EH (cell line): ENCODE measurements around the gene THRSP.
"Not testable (repeated sequence)": the region's sequence is repeated elsewhere in the genome, so short reads cannot be mapped to it uniquely, and the experiment has no call there.

Experiments
- DNase-seq: peaks from one replicate; pipeline ENCODE4 v3.0.0-alpha.2; 2015; ENCODE audit warnings: low read depth

The THRSP gene

DNA sequence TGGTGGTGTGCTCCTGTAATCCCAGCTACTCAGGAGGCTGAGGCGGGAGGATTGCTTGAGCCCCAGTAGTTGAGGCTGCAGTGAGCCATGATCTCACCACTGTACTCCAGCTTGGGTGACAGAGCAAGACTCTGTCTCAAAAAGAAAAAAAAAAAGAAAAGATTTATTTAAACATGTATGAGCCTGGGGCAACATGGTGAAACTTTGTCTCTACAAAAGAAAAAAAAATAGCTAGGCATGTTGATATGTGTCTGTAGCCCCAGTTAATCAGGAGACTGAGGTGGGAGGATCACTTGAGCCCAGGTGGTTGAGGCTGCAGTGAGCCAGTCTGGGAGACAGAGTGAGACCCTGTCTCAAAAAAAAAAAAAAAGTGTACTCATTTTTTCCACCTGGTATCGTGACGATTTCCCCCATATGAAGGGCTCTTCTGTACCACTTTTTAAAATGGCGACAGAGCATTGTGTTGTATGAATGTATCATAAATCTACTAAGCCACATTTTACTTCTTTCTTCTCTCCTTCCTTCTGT, 24.2 kb upstream of the THRSP start:
- peak; percentile 24 for DNase-seq

DNA sequence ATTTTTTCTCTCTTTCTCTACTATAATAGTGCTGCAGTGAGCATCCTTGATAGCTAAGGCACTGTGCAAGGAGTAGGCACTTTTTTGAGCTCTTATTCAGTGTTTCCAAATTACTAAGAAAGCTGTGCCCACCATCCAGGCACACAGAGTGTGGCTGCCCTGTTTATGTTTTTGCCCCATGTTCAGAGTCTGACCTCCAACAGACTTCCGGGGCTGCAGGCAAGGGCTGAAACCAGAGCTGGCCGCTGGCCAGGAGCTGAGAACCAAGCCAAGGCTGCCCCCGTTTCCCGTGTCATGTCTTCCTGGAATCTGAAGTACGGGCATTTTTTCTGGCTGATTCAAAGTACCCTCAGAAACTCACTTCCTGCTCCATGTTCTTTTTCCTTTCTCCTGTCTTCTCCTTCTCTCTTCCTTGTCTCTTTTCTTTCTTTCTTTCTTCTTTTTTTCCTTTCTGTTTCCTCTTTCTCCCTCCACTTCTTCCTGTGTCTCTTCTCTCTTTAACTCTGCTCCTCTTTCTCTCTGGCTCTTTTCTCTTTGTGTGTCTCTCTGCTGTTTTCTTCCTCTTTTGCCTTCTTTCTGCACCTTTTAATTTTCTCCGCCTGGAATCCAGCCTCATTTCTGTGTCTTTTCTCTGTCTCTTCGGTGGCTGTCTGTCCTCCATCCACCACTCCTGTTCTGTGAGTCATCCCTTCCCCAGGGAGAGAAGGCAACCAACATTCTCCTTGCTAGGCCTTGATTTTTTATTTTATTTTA, 23.6 kb upstream of the THRSP start:
- DNase-seq, result peak; percentile 95

DNA sequence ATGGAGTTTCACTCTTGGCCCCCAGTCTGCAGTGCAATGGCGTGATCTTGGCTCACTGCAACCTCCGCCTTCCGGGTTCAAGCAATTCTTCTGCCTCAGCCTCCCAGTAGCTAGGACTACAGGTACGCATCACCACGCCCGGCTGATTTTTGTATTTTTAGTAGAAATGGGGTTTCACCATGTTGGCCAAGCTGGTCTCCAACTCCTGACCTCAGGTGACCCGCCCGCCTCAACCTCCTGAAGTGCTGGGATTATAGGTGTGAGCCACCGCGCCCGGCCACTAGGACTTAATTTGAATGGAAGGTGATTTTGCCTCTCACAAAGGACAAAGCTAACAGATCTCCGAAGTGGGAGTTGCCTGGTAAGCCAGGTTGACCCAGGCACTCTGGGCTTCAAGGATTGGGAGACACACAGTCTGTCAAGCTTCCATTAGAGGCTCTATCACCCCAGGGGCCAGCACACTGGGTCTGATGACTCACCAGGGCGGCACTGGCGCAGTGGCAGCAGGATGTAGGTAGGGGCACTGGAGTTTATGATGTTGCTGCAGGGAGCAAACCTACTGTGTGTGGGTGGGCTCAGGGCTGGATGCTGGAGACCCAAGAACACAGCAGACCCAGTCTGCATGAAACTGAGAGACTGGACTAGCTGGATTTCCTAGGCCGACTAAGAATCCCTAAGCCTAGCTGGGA, 22.8 kb upstream of the THRSP start:
- peak; percentile 43 for DNase-seq

- not testable (repeated sequence) for DNase-seq
These were observed 22.3 kb upstream of the THRSP start for GRCh38 chr11:78041380-78041719.

DNA sequence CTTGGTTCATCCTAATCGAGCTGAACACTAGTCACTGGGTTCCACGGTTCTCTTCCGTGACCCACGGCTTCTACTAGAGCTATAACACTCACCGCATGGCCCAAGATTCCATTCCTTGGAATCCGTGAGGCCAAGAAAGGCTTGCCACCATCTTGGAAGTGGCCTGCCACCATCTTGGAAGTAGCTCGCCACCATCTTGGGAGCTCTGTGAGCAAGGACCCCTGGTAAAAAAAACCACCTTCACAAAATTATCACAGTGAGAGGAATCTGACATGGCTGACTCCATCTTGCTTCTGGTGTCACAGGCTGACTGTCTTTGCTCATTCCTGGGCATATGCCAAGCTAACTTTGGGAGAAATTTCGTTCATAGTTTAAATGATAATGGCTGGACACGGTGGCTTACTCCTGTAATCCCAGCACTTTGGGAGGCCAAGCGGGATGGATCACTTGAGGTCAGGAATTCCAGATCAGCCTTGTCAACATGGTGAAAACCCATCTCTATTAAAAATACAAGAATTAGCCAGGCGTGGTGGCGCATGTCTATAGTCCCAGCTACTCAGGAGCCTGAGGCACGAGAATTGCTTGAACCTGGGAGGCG, 21.7 kb upstream of the THRSP start:
- DNase-seq, result no peak

GRCh38 chr11:78044706-78045105, 19.0 kb upstream of the THRSP start:
- no peak for DNase-seq

- DNase-seq, result peak; percentile 72
These were observed 17.7 kb upstream of the THRSP start for GRCh38 chr11:78045851-78046485.

DNA sequence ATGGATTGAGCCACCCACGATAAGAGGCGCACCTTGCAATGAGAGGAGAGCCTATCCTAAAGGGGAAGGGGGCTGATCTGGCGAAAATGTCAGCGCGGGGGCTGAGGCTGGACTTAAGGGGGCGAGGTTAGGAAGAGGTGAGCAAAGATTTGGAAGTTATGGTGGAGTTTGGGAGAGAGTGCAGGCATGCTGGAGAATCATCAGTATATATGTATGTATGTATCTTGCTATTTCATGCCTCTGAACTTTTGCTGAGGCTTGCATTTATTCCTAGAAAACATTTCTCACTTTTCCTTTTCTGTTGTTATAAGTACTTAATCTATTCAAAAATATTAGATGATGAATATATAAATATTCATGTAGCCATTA, 17.2 kb upstream of the THRSP start:
- no peak for DNase-seq

DNA sequence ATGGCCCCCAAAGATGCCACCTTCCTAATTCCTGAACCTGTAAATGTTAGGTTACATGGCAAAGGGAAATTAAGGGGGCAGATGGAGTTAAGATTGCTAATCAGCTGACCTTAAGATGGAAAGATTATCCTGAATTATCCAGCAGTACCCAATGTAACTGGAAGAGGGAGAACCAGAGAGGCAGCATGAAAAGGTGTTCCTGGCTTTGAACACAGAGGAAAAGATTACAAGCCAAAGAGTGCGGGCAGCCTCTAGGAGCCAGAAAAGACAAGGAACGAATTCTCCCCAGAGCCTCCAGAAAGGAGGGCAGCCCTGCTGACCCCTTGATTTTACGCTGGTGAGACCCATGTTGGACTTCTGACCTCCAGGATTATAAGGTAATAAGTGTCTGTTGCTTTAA, 15.1 kb upstream of the THRSP start:
- no peak for DNase-seq

GRCh38 chr11:78049348-78049747, 14.3 kb upstream of the THRSP start:
- DNase-seq, result no peak

DNA sequence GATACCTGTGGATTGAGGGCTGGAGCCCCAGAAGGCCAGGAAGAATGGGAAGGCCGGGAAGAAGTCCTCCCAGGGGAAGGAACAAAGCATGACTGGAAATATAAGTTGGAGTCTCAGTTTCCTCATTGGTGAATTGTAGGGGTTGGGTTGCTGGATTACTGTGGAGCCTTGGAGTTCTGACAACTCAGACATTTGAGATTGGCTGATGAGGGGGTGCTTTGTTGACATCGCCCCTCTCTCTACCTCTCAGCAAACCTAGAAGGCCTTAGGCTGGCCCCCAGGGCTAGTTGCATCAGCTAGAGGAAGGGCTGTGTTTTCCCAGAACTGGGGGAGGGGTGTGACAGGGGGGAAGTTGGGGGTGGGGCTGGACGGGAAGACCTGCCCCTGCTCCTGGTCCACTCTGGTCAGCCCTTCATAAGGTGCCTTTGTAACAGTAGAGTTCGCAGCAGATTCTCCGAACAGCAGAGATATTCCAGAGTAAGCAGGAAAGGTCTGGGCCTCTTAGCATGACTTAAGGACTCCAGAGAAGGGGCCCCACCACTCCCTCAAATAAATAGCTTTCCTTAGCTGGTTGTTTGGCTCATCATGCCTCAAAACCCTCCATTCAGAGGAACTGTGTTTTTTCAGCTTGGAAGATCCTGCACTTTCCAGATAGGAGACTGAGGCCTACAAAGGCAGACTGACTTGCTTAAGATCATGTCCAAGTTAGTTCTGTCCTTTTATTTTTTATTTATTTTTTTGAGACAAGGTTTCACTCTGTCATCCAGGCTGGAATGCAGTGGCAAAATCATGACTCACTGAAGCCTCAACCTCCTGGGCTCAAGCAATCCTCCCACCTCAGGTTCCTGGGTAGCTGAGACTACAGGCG, 12.5 kb upstream of the THRSP start:
- peak; percentile 85 for DNase-seq

DNA sequence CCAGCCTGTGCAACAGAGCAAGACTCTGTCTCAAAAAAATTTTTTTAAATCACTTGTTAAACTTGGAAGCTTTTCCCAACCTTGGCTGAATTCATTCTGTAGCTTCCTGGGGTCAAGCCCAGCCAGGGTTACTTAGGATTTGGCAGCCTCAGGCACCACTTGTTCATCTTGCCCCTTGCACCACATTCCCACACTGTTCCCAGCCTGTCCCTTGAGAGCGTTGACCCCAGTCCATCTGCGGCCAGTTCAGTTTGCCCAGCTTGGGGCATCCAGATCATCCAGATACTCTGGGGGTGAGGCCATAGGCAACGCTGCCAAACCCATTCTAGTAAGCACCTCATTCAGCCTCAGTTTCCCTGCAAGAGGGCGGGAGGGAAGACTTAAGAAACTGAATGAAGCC, 8.7 kb upstream of the THRSP start:
- DNase-seq, result no peak

DNA sequence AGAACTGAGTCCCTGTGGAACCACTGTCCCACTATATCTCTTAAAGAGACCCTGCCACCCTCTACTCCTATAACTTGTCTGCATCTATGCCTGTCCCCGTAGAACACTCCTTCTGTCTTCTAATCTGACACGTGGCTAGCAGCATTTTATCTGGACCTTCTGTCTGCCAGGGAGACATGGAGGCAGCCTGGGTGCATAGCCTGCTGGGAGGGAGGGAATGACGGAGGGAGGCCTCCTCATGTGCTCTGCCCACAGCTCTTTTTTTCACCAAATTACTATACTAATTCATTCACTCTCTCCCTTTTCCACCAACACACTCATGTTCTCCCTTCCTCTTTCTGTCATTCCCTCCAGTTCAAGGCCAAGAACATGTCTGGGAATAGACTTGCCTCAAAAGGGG, 7.6 kb upstream of the THRSP start:
- DNase-seq, result no peak

DNA sequence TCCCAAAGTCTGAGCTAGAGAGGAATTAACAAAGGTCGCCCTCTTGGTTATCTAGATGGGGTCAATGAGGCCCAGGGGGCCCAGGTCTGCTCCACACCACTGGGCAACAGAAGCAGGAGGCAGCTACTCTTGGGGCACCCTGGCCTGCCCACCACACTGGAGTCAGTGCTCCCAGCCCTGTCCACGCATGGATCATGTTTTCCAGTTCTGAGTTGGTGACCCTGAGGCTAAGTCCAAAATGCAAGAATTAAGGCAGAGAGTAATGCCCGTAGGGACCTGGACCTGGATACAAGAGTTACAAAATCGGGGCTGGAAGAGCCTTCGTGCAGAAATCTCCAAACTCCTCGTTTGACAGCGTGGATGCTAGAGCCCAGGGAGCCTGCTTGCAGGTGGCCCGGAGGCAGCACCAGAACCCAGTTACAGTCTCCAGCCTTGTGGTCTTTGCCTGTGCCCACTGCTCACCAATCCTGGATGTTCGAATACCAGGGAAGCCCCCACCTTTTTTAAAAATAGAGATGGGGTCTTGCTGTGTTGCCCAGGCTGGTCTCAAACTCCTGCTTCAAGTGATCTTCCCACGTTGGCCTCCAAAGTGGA, 6.1 kb upstream of the THRSP start:
- no peak for DNase-seq

DNA sequence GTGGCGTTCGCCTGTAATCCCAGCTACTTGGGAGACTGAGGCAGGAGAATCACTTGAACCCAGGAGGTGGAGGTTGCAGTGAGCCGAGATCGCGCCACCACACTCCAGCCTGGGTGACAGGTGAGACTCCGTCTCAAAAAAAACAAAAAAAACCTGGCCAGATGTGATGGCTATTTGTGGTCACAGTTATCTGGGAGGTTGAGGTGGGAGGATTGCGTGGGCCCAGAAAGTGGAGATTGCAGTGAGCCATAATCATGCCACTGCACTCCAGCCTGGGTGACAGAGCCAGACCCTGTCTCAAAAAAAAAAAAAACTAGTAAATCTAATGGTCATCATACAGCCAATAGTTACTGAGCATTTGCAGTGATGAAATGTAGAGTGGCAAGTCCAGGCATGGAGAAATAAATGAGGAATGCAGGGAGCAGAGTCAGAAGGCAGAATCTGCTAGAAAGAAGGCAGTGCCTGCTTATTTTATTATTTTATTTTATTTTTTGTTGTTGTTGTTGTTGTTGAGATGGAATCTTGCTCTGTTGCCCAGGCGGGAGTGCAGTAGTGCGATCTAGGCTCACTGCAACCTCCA, 3.8 kb upstream of the THRSP start:
- not testable (repeated sequence) for DNase-seq

DNA sequence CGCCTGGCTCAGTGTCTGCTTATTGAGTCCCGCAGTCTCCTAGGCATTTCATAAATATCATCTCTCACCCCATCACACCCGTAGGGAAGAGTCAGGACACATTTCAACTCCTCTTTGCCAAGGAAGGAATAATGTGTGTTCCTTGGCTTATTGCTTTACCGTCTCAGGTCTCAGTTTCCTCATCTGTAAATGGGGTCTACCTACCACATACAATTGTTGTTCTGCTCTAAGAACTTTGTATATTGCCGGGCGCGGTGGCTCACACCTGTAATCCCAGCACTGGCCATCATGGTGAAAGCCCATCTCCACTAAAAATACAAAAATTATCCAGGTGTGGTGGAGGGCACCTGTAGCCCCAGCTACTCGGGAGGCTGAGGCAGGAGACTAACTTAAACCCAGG, 3.1 kb upstream of the THRSP start:
- no peak for DNase-seq

DNA sequence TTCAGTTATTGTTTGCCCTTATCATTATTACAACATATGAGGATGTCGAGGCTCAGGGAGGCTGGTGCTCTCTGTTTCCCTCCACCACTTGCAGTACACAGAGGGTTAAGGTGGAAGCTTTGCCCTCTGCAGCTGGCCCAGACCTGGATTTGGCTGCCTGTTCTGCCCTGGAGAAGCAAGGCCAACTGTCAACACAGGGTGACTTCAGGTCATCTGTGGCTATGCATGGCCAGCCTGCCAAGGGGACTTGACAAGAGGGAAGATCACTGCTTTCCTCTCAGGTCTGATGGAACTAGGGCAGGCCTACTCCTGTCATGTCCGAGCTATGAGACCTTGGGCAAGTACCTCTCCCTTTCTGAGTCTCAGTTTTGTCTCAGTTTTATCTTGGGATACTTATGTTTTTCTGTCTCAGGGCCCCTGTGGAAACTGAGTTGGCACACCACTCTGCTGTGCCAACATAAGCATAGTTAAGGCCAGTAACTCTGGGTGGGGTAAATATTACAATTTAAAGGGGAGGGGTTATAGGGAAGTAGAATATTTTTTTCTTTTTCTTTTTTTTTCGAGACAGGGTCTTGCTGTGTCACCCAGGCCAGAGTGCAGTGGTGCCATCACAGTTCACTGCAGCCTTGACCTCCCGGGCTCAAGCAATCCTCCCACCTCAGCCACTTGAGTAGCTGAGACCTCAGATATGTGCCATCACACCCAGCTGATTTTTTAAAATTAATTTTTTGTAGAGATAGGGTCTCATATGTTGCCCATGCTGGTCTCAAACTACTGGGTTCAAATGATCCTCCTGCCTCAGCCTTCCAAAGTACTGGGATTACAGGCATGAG, 2.4 kb upstream of the THRSP start:
- no peak for DNase-seq

DNA sequence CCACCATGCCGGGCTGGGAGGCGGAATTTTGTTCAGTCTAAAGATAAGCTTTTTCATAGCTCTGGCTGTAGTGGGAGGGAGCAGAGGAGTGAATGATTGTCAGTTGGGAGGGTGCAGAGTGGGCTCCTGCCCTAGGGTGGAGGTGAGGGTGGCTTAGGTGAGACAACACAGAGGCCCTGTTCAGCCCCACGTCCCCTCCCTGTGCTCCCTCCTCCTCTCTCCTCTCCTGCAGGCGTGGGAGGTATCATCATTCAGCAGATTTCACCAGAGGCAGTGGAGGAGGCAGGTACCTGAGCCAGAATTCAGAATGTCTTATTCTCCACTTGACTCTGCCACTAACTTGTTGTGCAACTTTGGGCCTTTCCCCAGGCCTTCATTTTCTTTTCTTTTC, 1.7 kb upstream of the THRSP start:
- DNase-seq, result no peak

DNA sequence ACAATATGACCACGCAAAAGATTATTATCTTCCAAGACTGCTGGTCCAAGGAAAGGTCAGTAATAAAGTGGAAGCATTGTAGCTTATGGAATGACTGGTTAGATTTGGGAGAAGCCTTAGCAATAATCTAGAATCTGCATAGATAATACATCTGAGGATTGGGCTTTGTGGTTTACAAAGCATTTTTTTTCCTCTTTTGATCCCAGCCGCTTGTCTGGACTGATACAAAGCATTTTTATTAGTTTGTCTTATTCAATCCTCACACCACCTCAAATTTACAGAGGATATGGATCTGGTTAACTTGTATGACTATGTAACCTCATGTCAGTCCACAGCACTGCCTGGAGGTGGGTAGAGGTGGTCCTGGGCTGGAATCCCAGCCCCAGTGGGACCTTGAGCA, 990 bp upstream of the THRSP start:
- DNase-seq, result no peak

DNA sequence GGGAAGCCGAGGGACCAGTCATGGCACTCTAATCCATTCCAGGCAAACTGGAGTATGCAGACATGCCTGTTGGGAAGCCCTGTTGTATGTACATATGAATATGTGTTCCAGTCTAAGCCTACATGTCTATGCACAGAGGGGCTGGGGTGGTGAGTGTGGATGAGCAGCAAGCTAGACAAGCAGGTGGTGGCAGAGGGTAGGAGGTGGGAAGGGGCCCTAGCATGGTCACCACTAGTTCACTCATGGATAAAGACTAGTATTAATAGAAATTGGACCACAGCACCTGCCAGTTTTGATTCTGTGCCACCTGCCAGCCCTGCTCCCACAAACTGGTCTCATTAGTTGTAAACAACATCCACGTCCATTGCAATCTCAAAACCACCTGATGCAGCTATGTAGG, 1.5 kb downstream of the THRSP start:
- no peak for DNase-seq
